ENCODE data around the gene MAG. TPM values are rescaled to one million over a fixed set of nuclear protein-coding genes. Genes with fewer than 3 reads are reported as not detected.
A peak's percentile ranks its signal among the peaks of the same experiment; 100 is the strongest.

The MAG gene
- total RNA-seq, 1 experiment from 2014 or later, result 0.46 TPM

DNA sequence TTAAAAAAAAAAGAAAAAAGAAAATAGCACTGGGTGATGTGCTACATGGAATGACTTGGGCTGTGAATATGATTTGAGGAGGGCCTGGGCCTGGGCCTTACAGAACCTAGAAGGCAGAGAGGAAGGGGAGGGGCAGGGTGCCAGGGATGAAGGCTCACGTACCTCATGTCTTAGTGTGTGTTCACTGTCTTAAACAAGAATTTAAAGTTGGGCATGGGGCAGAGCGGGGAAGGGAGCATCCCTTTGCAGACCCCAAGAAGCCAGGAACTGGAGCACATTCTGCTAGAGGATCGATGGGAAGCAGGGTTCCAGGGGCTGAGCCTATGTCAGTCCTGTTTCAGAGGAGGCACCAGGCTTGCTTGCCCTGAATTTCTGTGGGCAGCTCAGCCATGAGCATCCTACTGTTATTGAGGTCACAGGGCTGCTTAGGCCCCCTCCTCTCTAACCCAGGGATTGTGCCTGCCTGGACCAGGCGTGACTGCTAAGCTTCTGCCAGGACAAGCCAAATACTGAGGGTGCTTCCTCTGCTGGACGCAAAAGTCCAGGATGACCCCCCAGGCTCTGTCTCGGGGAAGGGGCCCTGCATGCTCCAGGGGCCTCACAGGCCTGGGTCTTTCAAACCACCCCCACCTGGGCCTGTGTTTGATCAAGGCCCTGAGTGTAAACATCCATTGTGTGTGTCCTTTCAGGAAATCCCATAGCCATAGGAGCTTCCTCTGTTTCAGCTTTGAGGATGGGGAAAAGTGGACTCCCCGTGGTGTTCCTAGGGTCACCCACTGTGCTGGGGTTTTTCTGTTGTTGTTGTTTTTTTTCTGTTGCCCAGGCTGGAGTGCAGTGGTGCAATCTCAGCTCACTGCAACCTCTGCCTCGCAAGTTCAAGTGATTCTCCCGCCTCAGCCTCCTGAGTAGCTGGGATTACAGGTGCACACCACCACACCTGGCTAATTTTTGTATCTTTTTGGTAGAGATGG is 38.4 kb upstream of the MAG start (continued):
- no peak for TF ChIP-seq PREB (CRISPR knock-in tag; IDR thresholded peaks at IDR 0.05; ENCODE audit: borderline replicate concordance)
- peak; percentile 86; the same call in 1 of the 2 replicates for TF ChIP-seq ZNF423 (CRISPR knock-in tag; IDR thresholded peaks at IDR 0.05)
- no peak for TF ChIP-seq TEAD1 (CRISPR knock-in tag; IDR thresholded peaks at IDR 0.05)
- no peak for TF ChIP-seq AR (CRISPR knock-in tag; IDR thresholded peaks at IDR 0.05)
- TF ChIP-seq, protein P1, sequence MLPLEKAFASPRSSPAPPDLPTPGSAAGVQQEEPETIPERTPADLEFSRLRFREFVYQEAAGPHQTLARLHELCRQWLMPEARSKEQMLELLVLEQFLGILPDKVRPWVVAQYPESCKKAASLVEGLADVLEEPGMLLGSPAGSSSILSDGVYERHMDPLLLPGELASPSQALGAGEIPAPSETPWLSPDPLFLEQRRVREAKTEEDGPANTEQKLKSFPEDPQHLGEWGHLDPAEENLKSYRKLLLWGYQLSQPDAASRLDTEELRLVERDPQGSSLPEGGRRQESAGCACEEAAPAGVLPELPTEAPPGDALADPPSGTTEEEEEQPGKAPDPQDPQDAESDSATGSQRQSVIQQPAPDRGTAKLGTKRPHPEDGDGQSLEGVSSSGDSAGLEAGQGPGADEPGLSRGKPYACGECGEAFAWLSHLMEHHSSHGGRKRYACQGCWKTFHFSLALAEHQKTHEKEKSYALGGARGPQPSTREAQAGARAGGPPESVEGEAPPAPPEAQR (CRISPR knock-in tag; IDR thresholded peaks at IDR 0.05), result no peak
- TF ChIP-seq AFF4 (CRISPR knock-in tag; IDR thresholded peaks at IDR 0.05; ENCODE audit: borderline replicate concordance), result no peak
- no peak for TF ChIP-seq OVOL2 (CRISPR knock-in tag; IDR thresholded peaks at IDR 0.05; ENCODE audit: borderline replicate concordance)
- no peak for TF ChIP-seq GTF2I (CRISPR knock-in tag; conservative IDR thresholded peaks at IDR 0.05)
- TF ChIP-seq PRRX2 (CRISPR knock-in tag; IDR thresholded peaks at IDR 0.05), result no peak
- no peak for TF ChIP-seq HMGA2 (CRISPR knock-in tag; IDR thresholded peaks at IDR 0.05)
- no peak for TF ChIP-seq ZNF232 (CRISPR knock-in tag; IDR thresholded peaks at IDR 0.05)
- peak; percentile 32; the same call in 1 of the 2 replicates for TF ChIP-seq SP1 (CRISPR knock-in tag; conservative IDR thresholded peaks at IDR 0.05)
- no peak for TF ChIP-seq MLX (CRISPR knock-in tag; IDR thresholded peaks at IDR 0.05)
- TF ChIP-seq, protein P2, sequence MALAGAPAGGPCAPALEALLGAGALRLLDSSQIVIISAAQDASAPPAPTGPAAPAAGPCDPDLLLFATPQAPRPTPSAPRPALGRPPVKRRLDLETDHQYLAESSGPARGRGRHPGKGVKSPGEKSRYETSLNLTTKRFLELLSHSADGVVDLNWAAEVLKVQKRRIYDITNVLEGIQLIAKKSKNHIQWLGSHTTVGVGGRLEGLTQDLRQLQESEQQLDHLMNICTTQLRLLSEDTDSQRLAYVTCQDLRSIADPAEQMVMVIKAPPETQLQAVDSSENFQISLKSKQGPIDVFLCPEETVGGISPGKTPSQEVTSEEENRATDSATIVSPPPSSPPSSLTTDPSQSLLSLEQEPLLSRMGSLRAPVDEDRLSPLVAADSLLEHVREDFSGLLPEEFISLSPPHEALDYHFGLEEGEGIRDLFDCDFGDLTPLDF (CRISPR knock-in tag; IDR thresholded peaks at IDR 0.05), result no peak
- TF ChIP-seq JUN (CRISPR knock-in tag; IDR thresholded peaks at IDR 0.05), result no peak
- no peak for TF ChIP-seq NFYB (CRISPR knock-in tag; conservative IDR thresholded peaks at IDR 0.05; ENCODE audit: low read depth)
- TF ChIP-seq ETV6 (CRISPR knock-in tag; IDR thresholded peaks at IDR 0.05), result no peak
